SU-DHL-6 (cell line): Measurements from ENCODE around the gene ABCB8.

ENCODE experiments used
- EZH2phosphoT487 ChIP-seq: fragments of 200-600 bp; sonication (generic), shearing (Covaris generic); conservative IDR thresholded peaks from 2 replicates; pipeline ENCODE4 v1.6.1; 2018; ENCODE audit warnings: mild to moderate bottlenecking, antibody characterized with exemption, low read length, moderate library complexity, mixed read lengths
- TF ChIP-seq, protein P1 (sequence below): fragments of 200-600 bp; sonication (generic); IDR thresholded peaks from one replicate; pipeline ENCODE4 v1.5.1; 2017; ENCODE audit warnings: antibody characterized with exemption, mild to moderate bottlenecking, low read length, moderate library complexity; ENCODE audit not compliant: insufficient read depth, poor library complexity, severe bottlenecking

DNA sequence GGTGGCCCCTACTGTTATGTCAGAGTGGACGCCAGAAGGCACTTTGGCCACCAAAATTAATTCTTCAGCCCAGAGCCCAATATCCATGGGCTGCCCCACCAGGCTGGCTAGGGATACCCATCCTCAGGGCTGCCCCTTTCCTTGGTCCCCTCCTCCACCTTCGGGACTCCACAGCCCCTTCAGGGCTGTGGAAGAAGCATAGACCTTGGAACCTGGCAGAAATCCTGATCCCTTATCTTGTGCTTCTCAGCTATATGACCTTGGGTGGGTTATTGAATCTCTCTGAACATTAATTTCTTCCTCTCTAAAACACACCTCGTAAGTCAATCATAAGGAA, 55.5 kb downstream of the ABCB8 start:
- TF ChIP-seq, protein P1, sequence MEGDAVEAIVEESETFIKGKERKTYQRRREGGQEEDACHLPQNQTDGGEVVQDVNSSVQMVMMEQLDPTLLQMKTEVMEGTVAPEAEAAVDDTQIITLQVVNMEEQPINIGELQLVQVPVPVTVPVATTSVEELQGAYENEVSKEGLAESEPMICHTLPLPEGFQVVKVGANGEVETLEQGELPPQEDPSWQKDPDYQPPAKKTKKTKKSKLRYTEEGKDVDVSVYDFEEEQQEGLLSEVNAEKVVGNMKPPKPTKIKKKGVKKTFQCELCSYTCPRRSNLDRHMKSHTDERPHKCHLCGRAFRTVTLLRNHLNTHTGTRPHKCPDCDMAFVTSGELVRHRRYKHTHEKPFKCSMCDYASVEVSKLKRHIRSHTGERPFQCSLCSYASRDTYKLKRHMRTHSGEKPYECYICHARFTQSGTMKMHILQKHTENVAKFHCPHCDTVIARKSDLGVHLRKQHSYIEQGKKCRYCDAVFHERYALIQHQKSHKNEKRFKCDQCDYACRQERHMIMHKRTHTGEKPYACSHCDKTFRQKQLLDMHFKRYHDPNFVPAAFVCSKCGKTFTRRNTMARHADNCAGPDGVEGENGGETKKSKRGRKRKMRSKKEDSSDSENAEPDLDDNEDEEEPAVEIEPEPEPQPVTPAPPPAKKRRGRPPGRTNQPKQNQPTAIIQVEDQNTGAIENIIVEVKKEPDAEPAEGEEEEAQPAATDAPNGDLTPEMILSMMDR, result no peak
- no peak for TF ChIP-seq EZH2phosphoT487
